ENCODE data around the gene POLR2E. TPM values are rescaled to one million over a fixed set of nuclear protein-coding genes. Genes with fewer than 3 reads are reported as not detected.

Gene POLR2E
- total and polyA plus RNA-seq, 10 of the 15 experiments (the other 5 are each of a cell fraction or from before 2014, with no cell fraction given), result 4.0 to 487 (median 200) TPM

- no peak for DNase-seq (ENCODE audit: low read depth, low spot score)
- POLR2A ChIA-PET, result no interaction called here
- H3K9ac ChIP-seq (ENCODE audit: control insufficient read depth, insufficient read depth, low read length), result no peak overlapping the region
- 0 out of 2 replicates have a peak, but pooled peaks have one; percentile 27 for TF ChIP-seq POLR2A (IDR thresholded peaks at IDR 0.05; ENCODE audit: low read depth, low read length)
- no peak for TF ChIP-seq ZBTB40 (IDR thresholded peaks at IDR 0.05; ENCODE audit: borderline replicate concordance)
- H3K4me1 ChIP-seq (ENCODE audit: control insufficient read depth, insufficient read depth, low read length), result no peaks in the 10 kb centered on the region
- H3K4me2 ChIP-seq (ENCODE audit: control insufficient read depth, insufficient read depth), result no peak overlapping the region
- in situ Hi-C loops (cut with MboI), result no loop called here
- H3K27ac ChIP-seq (ENCODE audit: control insufficient read depth, insufficient read depth), result no peak overlapping the region
- no peak for ATAC-seq
- peaks cover 3 to 46% of the 10 kb centered on the region in 2 experiments for H3K36me3 ChIP-seq (ENCODE audit: control insufficient read depth in 2 of 2, insufficient read depth in 2 of 2, low read length in 1 of 2)
- SMC1A ChIA-PET (ENCODE audit: uncharacterized antibody, unreplicated experiment), result no interaction called here
- whole genome bisulfite sequencing (ENCODE audit: insufficient coverage, insufficient replicate concordance, low lambda C conversion rate, missing lambda C conversion rate), result 93% methylated on average over 35 of the region's 63 CpGs
- H2AFZ ChIP-seq (ENCODE audit: control insufficient read depth, low read depth, low read length), result no peak overlapping the region
- no peaks in the 10 kb centered on the region for H3K79me2 ChIP-seq (ENCODE audit: control insufficient read depth, insufficient read depth, low read length)
- no peaks in the 10 kb centered on the region for H4K20me1 ChIP-seq (ENCODE audit: control insufficient read depth, insufficient read depth)
- intact Hi-C loops (cut with micrococcal nuclease; ENCODE audit: unreplicated experiment), result no loop called here
- CTCF ChIA-PET, result no interaction called here
- no peak for FAIRE-seq
- no peak overlapping the region for H3K4me3 ChIP-seq
- H3K9me3 ChIP-seq (replicated peaks; ENCODE audit: control insufficient read depth, insufficient read depth, low read length), result no peaks in the 10 kb centered on the region
- no TSS peak for BruUV-seq (replicated peaks)
- H3K27me3 ChIP-seq (replicated peaks in 1 of 2; ENCODE audit: control insufficient read depth in 2 of 2, insufficient read depth in 2 of 2, low read length in 1 of 2), result no peaks in the 10 kb centered on the region
- RAD21 ChIA-PET (ENCODE audit: unreplicated experiment), result no interaction called here
Measured at GRCh38 chr19:1122021-1122971, 27.1 kb upstream of the POLR2E start.

Measured in GM12878 (cell line).